ENCODE measurements around the gene FNDC4. TPM values are rescaled to one million over a fixed set of nuclear protein-coding genes. Genes with fewer than 3 reads are reported as not detected.

Gene FNDC4
- total RNA-seq, 4 donors from 2014 or later = 0.59 to 9.1 (median 7.4) TPM

DNA sequence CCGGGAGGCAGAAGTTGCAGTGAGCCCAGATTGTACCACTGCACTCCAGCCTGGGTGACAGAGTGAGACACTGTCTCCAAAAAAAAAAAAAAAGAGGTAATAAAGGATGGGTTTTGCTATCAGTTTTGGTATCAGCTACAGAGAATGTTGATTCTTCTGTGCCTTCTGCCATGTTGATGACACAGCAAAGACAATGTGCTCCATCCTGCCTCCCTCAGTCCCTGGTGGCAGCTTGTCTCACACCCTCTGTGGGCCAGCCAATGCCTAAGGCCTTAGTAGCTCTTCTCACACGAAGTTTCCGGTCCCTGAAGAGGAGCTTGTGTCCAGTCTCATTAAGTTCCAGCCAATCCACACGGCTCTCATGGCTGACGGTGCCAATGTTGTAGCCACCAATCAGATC is 23.0 kb downstream of the FNDC4 start:
- H3K4me3 ChIP-seq = no peak overlapping the region

DNA sequence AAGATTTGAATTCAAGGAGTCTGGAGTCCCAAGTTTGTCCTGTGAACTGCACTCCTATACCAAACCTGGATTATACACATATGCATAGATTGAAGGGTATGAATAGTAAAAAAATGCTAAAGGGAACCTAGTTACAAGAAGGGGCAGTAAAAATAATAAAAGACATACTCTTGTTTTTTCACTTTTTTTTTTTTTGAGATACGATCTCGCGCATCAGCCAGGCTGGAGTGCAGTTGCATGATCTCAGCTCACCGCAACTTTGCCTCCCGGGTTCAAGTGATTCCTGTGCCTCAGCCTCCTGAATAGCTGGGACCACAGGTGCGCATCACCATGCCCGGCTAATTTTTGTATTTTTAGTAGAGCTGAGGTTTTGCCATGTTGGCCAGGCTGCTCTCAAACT is 30.6 kb downstream of the FNDC4 start:
- Histone ChIP-seq H3K4me1 (no peaks in the 10 kb centered on the region), H3K9me3 (no peaks in the 10 kb centered on the region), H3K4me3 (no peak overlapping the region), H3K27me3 (no peaks in the 10 kb centered on the region), H3K27ac (no peak overlapping the region), H3K36me3 (no peaks in the 10 kb centered on the region)
- intact Hi-C loops (cut with DNase I; ENCODE audit: low total_unique reads) = no loop called here
- TF ChIP-seq CTCF (IDR thresholded peaks at IDR 0.05) = no peak
- TF ChIP-seq POLR2A (IDR thresholded peaks at IDR 0.05) = no peak
- no peak for DNase-seq

More for the DNA sequence above, 23.0 kb downstream of the FNDC4 start:
- DNase-seq = no peak
- H3K27me3 ChIP-seq = no peaks in the 10 kb centered on the region
- H3K9me3 ChIP-seq = no peaks in the 10 kb centered on the region
- no peaks in the 10 kb centered on the region for H3K36me3 ChIP-seq
- no peaks in the 10 kb centered on the region for H3K4me1 ChIP-seq
- intact Hi-C loops (cut with DNase I; ENCODE audit: low total_unique reads) = no loop called here
- TF ChIP-seq CTCF (IDR thresholded peaks at IDR 0.05) = no peak
- TF ChIP-seq POLR2A (IDR thresholded peaks at IDR 0.05) = no peak
- no peak overlapping the region for H3K27ac ChIP-seq

DNA sequence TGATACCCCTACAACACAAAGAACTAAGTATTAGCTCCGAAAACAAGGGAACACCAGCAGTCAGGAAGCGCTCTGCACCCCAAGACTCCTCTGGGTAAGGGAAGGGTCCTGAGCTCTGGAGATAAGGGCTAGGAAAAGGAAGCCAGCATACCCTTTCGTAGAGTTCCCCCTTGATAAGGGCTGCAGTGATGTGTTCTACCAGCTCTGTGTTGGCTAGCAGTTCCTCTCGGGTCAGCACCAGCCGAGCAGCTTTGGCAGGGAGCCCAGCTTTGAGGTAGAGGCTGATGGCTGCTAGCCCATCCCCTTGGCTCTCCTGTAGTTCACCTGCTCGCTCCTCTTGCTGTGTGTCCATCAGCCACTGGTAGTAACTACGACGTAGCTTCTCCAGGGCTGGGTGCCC is 33.9 kb downstream of the FNDC4 start:
- intact Hi-C loops (cut with DNase I; ENCODE audit: low total_unique reads) = no loop called here
- no peak for TF ChIP-seq POLR2A (IDR thresholded peaks at IDR 0.05)
- no peak for TF ChIP-seq CTCF (IDR thresholded peaks at IDR 0.05)
- Histone ChIP-seq H3K4me1 (no peaks in the 10 kb centered on the region), H3K27me3 (no peaks in the 10 kb centered on the region), H3K27ac (no peak overlapping the region), H3K36me3 (no peaks in the 10 kb centered on the region), H3K4me3 (no peak overlapping the region), H3K9me3 (no peaks in the 10 kb centered on the region)
- no peak for DNase-seq

DNA sequence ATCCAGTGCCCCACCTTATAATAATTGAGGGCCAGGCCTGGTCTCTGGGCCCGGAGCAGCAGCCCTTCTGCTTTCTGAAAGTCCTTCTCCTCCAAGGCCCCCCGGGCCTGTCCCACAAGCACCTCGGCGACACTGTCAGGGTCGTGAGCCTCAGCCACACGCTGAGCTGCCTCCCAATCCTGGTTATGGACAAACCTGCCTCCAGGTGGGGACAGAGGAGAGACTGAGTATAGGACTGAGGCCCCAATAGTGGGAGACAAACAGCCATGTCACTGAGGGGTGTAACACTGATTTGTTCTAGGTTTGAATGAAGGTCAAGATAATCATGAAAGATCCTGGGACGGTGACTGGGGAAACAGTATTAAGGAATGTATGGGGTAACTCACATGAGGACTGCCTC is 41.0 kb downstream of the FNDC4 start:
- no peaks in the 10 kb centered on the region for H3K27me3 ChIP-seq
- no peak for DNase-seq
- H3K4me1 ChIP-seq = no peaks in the 10 kb centered on the region
- no peaks in the 10 kb centered on the region for H3K9me3 ChIP-seq
- no peaks in the 10 kb centered on the region for H3K36me3 ChIP-seq
- H3K4me3 ChIP-seq = no peak overlapping the region
- TF ChIP-seq POLR2A (IDR thresholded peaks at IDR 0.05) (no peak), CTCF (IDR thresholded peaks at IDR 0.05) (no peak)
- no peak overlapping the region for H3K27ac ChIP-seq
- intact Hi-C loops (cut with DNase I; ENCODE audit: low total_unique reads) = no loop called here

- no peak overlapping the region for H3K4me3 ChIP-seq
- H3K9me3 ChIP-seq = no peaks in the 10 kb centered on the region
- no peaks in the 10 kb centered on the region for H3K27me3 ChIP-seq
- TF ChIP-seq POLR2A (IDR thresholded peaks at IDR 0.05) = no peak
- no peak for TF ChIP-seq CTCF (IDR thresholded peaks at IDR 0.05)
- intact Hi-C loops (cut with DNase I; ENCODE audit: low total_unique reads) = no loop called here
- H3K27ac ChIP-seq = no peak overlapping the region
- H3K36me3 ChIP-seq = no peaks in the 10 kb centered on the region
- no peak for DNase-seq
- H3K4me1 ChIP-seq = no peaks in the 10 kb centered on the region
Observed at GRCh38 chr2:27451095-27451494, 43.9 kb downstream of the FNDC4 start.

All from uterus (tissue), 4 donors.